H1 (cell line): ENCODE results near the gene MTR. TPM values are rescaled to one million over a fixed set of nuclear protein-coding genes. Genes with fewer than 3 reads are reported as not detected.

ENCODE experiments used
- CEBPB ChIP-seq: IDR thresholded peaks from 2 replicates; pipeline ENCODE4 v1.6.1; 2012; ENCODE audit warnings: low read depth, low read length
- POU5F1 ChIP-seq: IDR thresholded peaks from 2 replicates; pipeline ENCODE4 v1.6.1; 2011; ENCODE audit warnings: low read depth, mild to moderate bottlenecking, low read length, moderate library complexity
- RNF2 ChIP-seq: fragments of 200-900, 300-1000 bp; sonication (generic); IDR thresholded peaks from 2 replicates; pipeline ENCODE4 v1.7.1; 2016; ENCODE audit warnings: borderline replicate concordance, low read depth, mild to moderate bottlenecking, antibody characterized with exemption, low read length; ENCODE audit not compliant: poor library complexity, severe bottlenecking; ENCODE audit errors: missing control alignments
- SAP30 ChIP-seq: fragments of 300-600 bp; sonication (generic); IDR thresholded peaks from 2 replicates; pipeline ENCODE4 v1.7.1; 2012; ENCODE audit warnings: low read length, moderate library complexity, mild to moderate bottlenecking, inconsistent platforms; ENCODE audit not compliant: insufficient read depth, insufficient replicate concordance
- SP2 ChIP-seq: IDR thresholded peaks from 2 replicates; pipeline ENCODE4 v1.6.1; 2012; ENCODE audit warnings: mild to moderate bottlenecking, low read length, inconsistent platforms
- TAF1 ChIP-seq: IDR thresholded peaks from 2 replicates; pipeline ENCODE4 v1.6.1; 2011; ENCODE audit warnings: mild to moderate bottlenecking, low read depth, low read length
- polyA plus RNA-seq, 7 experiments: library from polyadenylated mRNA; depleted of rRNA in 3 of 7; stranded (reverse) in 5 of 7; unstranded in 2 of 7; fragments of >200 nt in 5 of 7; fragments of 200-250 nt in 2 of 7; gene quantifications; 1 replicate in 5 of 7; 2 replicates in 1 of 7; 4 replicates in 1 of 7; pipeline versions ENCODE4 v1.2.1 to v1.2.3, GENCODE V29; 2011 to 2013; ENCODE audit warnings: missing spikeins in 2 of 7, mixed read lengths in 2 of 7
- total RNA-seq: library from RNA; stranded (reverse); fragmentation: NEBNext Ultra II Directional; extraction: Animal tissue kit (Norgen Biotek cat#: 25700); gene quantifications from 2 replicates; pipeline ENCODE4 v1.2.1, GENCODE V29; 2021

MTR gene
- total and polyA plus RNA-seq, 2 of the 8 experiments (the other 6 are each of a cell fraction or from before 2014, with no cell fraction given), result 4.8 to 27.4 TPM

GRCh38 chr1:236760986-236761385, 34.1 kb upstream of the MTR start (continued):
- TF ChIP-seq SP2, result no peak
- TF ChIP-seq CEBPB, result no peak
- no peak for TF ChIP-seq TAF1
- TF ChIP-seq POU5F1, result no peak
- no peak for TF ChIP-seq SAP30
- no peak for TF ChIP-seq RNF2
